SH-SY5Y (cell line): ENCODE data around the gene SPATA6.

Experiments used
- GATA2 ChIP-seq: IDR thresholded peaks from 2 replicates; pipeline ENCODE4 v1.6.1; 2011; ENCODE audit warnings: mild to moderate bottlenecking, low read depth, low read length
- GATA3 ChIP-seq: IDR thresholded peaks from 2 replicates; pipeline ENCODE4 v1.6.1; 2011; ENCODE audit warnings: low read depth, mild to moderate bottlenecking, low read length, moderate library complexity

SPATA6 gene

DNA sequence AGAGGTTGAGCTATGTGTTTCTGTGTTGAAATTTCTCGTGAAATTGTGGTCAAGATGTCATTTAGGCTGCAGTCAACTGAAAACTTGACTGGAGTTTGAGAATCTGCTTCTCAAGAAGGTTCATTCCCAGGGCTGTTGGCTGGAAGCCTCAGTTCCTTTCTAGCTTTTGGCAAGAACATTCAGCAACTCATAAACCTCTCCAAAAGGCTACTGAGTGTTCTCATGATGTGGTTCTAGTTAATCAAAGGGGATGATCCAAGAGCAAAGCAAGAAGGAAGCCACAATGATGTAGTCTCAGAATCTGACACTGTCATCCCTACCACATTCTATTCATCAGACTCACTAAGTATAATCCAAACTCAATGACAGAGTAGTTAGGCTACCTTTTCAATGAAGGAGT is 66.6 kb downstream of the SPATA6 start:
- TF ChIP-seq GATA2 (no peak), GATA3 (no peak)

DNA sequence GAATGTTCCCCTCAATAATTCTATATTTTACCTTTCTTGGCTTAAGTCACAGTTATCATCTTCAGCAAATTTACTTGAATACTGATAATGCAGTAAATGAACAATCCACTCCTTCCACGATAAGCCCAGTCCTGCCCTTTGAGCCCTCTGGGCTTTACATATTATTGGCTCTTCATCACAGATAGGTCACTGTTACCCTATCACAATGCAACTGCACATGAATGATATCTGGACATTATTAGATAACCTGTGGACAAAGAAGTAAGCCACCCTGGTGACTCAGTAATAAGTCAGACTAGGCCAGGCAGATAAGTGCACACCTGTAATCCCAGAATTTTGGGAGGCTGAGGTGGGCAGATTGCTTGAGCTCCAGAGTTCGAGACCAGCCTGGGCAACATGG is 69.4 kb downstream of the SPATA6 start:
- no peak for TF ChIP-seq GATA3
- TF ChIP-seq GATA2, result no peak

DNA sequence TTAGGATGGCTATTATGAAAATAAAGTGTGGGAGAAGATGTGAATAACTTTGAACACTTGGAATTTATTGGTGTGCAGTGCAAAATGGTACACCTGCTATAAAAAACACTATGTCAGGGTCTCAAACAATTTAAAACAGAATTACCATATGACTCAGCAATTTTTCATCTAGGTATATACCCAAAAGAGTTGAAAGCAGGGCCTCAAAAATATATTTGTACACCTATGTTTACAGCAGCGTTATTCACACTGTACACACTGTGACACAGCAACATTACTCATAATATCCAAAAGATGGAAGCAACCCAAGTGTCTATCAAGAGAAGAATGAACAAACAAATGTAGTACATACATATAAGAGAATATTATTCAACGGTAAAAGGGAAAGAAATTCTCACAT is 75.8 kb downstream of the SPATA6 start:
- TF ChIP-seq GATA3, result no peak
- TF ChIP-seq GATA2, result no peak

DNA sequence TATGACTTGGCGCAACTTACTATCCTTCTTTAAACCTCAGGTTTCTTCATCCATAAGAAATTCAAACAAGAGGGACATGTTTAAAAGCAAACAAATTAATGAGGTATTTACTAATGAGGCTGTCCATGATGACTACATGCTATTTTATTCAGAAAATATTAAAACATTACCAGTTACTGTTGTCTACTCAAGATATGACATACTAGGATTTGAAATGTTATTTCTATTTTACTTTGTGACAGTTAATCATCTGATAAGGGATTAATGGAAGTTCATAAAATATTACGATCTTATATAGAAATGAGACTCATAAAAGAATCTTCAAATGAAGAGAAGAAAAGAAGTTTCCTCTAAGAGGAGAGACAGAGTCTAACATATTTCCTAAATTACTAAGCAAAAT is 80.1 kb downstream of the SPATA6 start:
- TF ChIP-seq GATA3, result no peak
- no peak for TF ChIP-seq GATA2

DNA sequence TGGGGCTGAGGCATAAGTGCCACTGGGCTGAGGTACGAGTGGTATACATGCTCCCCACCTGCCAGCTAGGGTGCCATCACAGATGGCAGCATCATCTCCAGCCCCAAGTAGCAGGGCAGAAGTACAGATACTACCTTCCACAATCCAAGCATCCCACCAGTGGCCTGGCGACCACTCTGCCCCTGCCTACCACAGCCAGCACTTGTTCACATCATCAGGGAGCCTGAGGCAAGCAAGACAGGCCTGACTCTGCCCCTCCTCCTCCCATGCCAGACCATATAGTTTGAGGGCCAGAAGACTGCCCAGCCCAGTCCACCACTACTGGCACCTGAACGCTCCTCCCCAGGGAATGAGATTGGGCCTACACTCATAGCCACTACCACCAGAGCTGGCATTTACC is 84.6 kb downstream of the SPATA6 start:
- TF ChIP-seq GATA3, result no peak
- no peak for TF ChIP-seq GATA2

DNA sequence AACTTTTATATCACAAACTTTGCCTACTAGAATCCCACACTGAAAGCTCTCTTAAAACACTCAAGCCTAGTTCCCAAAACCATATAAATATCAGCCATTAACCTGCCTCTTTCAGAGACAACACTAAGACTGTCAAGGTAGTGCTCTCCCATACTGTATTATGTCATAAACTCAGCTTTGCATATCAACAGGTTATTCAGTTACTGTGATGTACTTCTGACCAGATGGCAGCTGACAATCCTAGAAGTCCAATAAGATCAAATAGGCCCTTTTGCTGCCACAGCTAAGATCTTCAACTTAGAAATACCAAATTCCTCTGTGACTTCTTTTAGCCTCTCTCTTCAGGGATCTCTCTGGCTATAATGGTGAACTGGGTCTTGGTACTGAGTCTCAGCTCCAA is 97.2 kb downstream of the SPATA6 start:
- no peak for TF ChIP-seq GATA2
- no peak for TF ChIP-seq GATA3

DNA sequence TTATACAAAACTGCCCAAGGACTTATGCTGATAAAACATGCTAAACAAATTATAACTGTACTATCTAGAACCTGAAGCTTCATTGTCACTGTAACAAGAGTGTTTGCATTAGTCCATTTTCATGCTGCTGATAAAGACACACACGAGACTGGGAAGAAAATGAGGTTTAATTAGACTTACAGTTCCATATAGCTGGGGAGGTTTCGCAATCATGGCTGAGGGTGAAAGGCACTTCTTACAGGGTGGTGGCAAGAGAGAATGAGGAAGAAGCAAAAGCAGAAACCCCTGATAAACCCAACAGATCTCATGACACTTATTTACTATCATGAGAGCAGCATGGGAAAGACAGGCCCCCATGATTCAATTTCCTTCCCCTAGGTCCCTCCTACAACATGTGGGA is 100.4 kb downstream of the SPATA6 start:
- TF ChIP-seq GATA3 (no peak), GATA2 (no peak)

DNA sequence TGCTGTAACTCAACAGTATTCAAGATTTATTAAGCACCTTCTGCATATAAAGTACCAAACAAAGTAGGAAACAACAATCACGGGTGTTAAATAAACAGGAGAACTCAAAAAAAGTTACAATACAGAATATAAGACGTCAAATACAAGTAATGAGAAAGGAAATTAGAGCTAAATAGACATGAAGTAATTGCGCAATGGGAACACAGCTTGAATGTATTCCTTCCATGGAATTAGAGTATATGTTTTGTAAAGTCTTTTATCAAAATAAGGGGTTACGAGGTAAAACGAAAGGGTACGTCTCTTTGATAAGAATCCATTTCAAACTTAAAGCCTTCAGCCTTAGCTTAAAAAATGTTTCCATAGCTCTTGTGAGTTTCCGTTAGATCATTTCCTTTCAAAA is 109.1 kb downstream of the SPATA6 start:
- TF ChIP-seq GATA3 (no peak), GATA2 (no peak)

DNA sequence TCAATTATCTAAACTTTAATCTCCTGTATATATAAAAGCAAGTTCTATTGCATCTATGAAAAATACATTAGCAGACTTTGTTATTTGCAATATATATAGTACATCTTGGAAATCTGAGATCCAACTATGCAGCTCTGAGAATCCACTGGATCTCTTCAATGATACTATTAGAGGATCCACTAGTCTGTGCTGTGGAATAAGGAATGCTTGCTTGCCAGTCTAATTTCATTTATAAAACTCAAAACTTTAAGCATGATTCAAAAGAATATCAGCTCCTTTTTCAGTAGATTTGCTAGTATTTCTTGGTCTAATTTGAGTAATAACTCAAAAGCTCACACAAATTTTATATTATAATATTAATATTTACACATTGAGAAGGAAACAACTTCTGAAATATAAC is 115.1 kb downstream of the SPATA6 start:
- TF ChIP-seq GATA3 (no peak), GATA2 (no peak)

DNA sequence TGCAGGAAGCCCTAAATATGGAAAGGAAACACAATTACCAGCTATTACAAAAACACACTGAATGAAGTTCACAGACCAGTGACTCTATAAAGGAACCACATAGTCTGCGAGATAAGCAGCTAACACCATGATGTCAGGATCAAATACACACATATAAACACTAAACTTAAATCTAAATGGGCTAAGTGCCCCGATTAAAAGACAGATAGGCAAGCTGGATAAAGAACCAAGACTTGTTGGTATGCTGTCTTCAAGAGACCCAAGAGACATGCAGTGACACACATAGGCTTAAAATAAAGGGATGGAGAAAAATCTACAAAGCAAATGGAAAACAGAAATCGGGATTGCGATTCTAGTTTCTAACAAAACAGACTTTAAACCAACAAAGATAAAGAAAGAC is 127.6 kb downstream of the SPATA6 start:
- TF ChIP-seq GATA2, result no peak
- no peak for TF ChIP-seq GATA3

DNA sequence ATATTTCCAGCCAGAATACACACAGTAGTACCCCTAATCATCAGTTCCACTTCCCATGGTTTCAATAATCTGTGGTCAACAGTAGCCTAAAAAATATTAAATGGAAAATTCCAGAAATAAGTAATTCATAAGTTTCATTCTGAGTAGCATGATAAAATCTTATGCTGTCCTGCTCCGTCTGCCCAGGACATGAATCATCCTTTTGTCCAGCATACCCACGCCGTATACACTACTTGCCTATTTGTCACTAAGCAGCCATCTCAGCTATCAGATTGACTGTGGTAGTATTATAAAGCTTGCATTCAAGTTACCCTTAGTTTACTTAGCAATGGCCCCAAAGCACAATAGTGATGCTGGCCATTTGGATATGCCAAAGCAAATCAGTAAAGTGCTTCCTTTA is 130.8 kb downstream of the SPATA6 start:
- TF ChIP-seq GATA2, result no peak
- TF ChIP-seq GATA3, result no peak

DNA sequence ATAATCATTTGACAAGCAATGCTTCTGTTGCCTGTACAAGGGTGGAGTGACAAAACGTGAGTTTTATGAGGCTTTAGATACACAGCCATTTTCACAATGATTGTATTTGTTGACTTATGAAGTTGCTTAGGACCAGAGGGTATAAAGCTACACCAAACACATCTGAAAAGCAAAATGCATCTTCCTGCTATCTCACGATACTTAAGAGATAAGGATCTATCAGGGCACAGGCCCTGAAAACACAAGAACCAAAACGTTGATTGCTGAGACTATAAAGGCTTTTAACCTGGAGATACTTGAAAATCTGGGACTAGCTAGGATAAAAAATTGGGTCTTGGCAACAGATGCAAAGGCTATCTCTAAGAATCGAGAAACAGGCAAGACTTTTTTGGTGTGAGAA is 133.7 kb downstream of the SPATA6 start:
- TF ChIP-seq GATA3 (peak; percentile 78), GATA2 (peak; percentile 26; the same call in 1 of the 2 replicates)

DNA sequence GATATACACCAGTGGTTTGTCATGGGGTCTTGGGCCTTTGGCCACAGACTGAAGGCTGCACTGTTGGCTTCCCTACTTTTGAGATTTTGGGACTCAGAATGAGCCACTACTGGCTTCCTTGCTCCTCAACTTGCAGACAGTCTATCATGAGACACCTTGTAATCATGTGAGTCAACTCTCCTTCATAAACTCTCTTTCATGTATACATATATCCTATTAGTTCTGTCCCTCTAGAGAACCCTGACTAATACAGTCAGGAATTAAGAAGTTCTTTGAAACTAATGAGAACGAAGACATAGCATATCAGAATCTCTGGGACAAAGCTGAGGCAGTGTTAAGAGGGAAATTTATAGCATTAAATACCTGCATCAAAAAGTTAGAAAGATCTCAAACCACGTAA is 138.7 kb downstream of the SPATA6 start:
- TF ChIP-seq GATA3, result no peak
- no peak for TF ChIP-seq GATA2

DNA sequence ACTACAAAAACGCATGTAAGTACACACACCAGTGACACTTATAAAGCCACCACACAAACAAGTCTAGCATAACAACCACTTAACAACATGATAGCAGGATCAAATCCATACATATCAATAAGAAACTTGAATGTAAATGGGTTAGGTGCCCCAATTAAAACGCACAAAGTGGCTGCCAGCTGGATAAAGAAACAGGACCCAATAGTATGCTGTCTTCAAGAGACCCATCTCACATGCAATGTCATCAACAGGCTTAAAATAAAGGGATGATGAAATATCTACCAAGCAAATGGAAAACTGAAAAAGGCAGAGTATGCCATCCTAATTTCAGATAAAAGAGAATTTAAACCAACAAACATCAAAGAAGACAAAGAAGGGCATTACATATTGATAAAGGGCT is 139.9 kb downstream of the SPATA6 start:
- TF ChIP-seq GATA2 (no peak), GATA3 (no peak)

DNA sequence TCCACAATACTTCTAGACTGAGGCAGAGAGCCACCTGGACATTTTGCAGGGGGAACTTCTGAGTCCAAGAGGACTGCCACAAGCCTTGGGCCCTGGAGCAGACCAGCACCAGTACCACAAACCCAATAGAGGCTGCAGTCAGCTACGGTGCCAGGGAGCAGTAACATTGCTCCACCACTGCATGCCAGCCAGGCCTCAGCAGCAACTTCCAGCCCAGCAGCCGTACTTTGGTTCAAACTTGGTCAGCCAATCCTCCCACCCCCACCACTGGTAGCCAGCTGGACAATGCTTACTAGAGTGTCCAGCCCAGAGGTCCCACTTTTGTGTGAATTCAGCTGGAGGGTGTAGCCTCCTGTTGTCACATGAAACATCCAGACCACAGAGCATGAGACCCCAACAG is 142.1 kb downstream of the SPATA6 start:
- no peak for TF ChIP-seq GATA3
- no peak for TF ChIP-seq GATA2

DNA sequence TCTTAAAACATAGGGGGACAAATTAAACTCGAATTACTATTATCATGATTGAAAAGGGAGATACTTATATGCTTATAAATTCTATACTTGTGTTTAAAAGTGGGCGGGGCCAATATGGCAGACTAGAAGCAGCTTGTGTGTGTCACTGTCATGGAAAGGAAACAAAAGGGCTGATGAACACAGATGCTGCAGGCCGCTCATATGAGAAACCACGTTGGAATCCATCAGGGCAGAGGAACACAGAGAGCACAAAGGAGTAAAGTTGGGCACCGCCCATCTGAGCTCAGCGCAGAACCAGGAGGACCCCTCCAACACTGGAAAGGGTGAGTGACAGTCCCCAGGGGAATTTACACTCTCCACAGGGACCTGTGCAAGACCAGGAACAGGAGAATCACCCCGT is 142.5 kb downstream of the SPATA6 start:
- TF ChIP-seq GATA3, result no peak
- TF ChIP-seq GATA2, result no peak
